Thyroid gland (tissue), 4 donors: ENCODE results near the gene TMEM126A. TPM values are rescaled to one million over a fixed set of nuclear protein-coding genes. Genes with fewer than 3 reads are reported as not detected.
"Not testable (repeated sequence)": the region's sequence is repeated elsewhere in the genome, so short reads cannot be mapped to it uniquely, and the experiment has no call there.

ENCODE experiments used
- DNase-seq, 2 donors: peaks; one replicate each; pipeline ENCODE4 v3.0.0-alpha.2; 2019
- H3K27ac ChIP-seq, 3 donors: fragments of 200-600 bp; sonication (generic); 1 replicate in 2 of 3; 2 replicates in 1 of 3; pipeline ENCODE4 v1.5.1; 2016 to 2019; ENCODE audit warnings: mild to moderate bottlenecking in 1 of 3, moderate library complexity in 1 of 3
- H3K27me3 ChIP-seq: fragments of 200-600 bp; sonication (generic); one replicate; pipeline ENCODE4 v1.5.1; 2019
- H3K36me3 ChIP-seq, 2 donors: fragments of 200-600 bp; sonication (generic); one replicate each; pipeline ENCODE4 v1.5.1; 2016 to 2019
- H3K4me1 ChIP-seq, 2 donors: fragments of 200-600 bp; sonication (generic); one replicate each; pipeline ENCODE4 v1.5.1; 2017 to 2019
- H3K4me3 ChIP-seq, 3 donors: fragments of 200-600 bp; sonication (generic); replicated peaks in 1 of 3; 1 replicate in 2 of 3; 2 replicates in 1 of 3; pipeline ENCODE4 v1.5.1; 2016; ENCODE audit warnings: mild to moderate bottlenecking in 1 of 3
- H3K9me3 ChIP-seq: fragments of 200-600 bp; sonication (generic); one replicate; pipeline ENCODE4 v1.5.1; 2017
- POLR2A ChIP-seq, 2 donors: fragments of 450-650 bp; IDR thresholded peaks; one replicate each; pipeline ENCODE4 v1.6.1; 2017; ENCODE audit warnings: antibody characterized with exemption in 2 of 2, mild to moderate bottlenecking in 2 of 2, moderate library complexity in 1 of 2
- WGBS, 2 donors: methylation state at CpG; one replicate each; pipeline ENCODE4 v1.1.5; 2017; 5-methylcytosine and 5-hydroxymethylcytosine counted together
- intact Hi-C: fragments of 100-400 bp; cut with DNase I; formaldehyde crosslinking; loops from one replicate; pipeline ENCODE4 v1.15.1; 2023
- total RNA-seq, 4 donors: library from RNA; depleted of rRNA; stranded (reverse); fragments of >200 nt; gene quantifications; one replicate each; pipeline ENCODE4 v1.2.3, GENCODE V29; 2016
- TF ChIP-seq, protein P1 (sequence below), 6 experiments: fragments of 200-600 bp in 3 of 6; fragments of 450-650 bp in 3 of 6; sonication (generic) in 3 of 6; IDR thresholded peaks; one replicate each; pipeline ENCODE4 v1.5.1; 2016 to 2019; ENCODE audit warnings: antibody characterized with exemption in 6 of 6, mild to moderate bottlenecking in 2 of 6, inconsistent platforms in 1 of 6, moderate library complexity in 1 of 6

The TMEM126A gene
- 10 to 100 TPM; 24.1 to 31.7 (median 27.1) TPM for total RNA-seq

DNA sequence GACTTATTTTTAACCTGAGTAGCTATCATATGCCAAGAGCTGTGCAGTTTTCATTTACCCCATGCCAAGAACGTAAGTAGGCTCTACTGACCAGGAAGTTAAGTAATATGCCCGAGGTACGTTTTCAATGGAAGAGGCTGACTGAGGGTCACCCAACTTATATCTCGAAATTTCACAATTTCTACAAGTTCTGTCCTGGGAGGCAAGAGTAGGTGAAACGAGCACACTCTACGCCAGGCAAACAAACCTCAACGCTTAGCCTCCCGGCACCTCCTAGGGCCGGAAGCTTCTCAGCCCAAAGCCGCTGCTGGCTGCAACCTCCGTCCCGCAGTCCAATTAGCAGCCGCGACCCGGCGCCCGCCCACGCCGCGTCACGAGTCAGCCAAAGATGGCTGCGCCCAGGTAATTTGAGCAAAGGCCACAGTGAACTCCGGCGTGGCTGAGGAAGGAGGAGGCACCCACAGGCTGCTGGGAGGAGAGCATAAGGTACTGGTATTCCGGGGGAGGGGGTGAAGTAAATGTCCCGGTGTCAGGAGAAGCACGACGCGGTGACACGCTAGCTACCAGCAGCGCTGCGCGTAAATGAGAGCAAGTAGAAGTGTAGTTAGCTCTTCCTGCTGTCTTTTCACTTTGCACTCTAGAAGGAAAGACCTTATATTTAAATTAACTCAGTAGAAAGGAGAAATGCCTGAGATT lies at the start of gene TMEM126A:
TSS of gene TMEM126A (plus strand) at position 364 of the 696 bp plus-strand sequence. CDS start 2,289 bp downstream, outside the sequence.
- peak; percentile 89 to 91 for DNase-seq
- H3K27ac ChIP-seq, result peak within 1 kb of the TSS; percentile 19 to 81 (median 69)
- peak within 1 kb of the TSS; percentile 5 to 57 (median 51) for H3K4me3 ChIP-seq
- WGBS, 2 donors, result 0% methylated on average over 16 to 27 of the region's 33 CpGs
- TF ChIP-seq, protein P1, sequence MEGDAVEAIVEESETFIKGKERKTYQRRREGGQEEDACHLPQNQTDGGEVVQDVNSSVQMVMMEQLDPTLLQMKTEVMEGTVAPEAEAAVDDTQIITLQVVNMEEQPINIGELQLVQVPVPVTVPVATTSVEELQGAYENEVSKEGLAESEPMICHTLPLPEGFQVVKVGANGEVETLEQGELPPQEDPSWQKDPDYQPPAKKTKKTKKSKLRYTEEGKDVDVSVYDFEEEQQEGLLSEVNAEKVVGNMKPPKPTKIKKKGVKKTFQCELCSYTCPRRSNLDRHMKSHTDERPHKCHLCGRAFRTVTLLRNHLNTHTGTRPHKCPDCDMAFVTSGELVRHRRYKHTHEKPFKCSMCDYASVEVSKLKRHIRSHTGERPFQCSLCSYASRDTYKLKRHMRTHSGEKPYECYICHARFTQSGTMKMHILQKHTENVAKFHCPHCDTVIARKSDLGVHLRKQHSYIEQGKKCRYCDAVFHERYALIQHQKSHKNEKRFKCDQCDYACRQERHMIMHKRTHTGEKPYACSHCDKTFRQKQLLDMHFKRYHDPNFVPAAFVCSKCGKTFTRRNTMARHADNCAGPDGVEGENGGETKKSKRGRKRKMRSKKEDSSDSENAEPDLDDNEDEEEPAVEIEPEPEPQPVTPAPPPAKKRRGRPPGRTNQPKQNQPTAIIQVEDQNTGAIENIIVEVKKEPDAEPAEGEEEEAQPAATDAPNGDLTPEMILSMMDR (IDR thresholded peaks at IDR 0.05), result no peak
- TF ChIP-seq POLR2A (IDR thresholded peaks at IDR 0.05), result peak; percentile 45 to 85
- peaks cover 10 to 16% of the 10 kb centered on the region in 2 donors for H3K4me1 ChIP-seq
- intact Hi-C loops, result no loop called here
- no peaks in the 10 kb centered on the region for H3K9me3 ChIP-seq
- no peaks in the 10 kb centered on the region for H3K36me3 ChIP-seq
- no peaks in the 10 kb centered on the region for H3K27me3 ChIP-seq

- Histone ChIP-seq H3K9me3 (no peaks in the 10 kb centered on the region), H3K27ac (no peak overlapping the region), H3K4me3 (no peak overlapping the region), H3K36me3 (no peaks in the 10 kb centered on the region), H3K4me1 (no peaks in the 10 kb centered on the region), H3K27me3 (no peaks in the 10 kb centered on the region)
- TF ChIP-seq POLR2A (IDR thresholded peaks at IDR 0.05), result no peak
- TF ChIP-seq, protein P1 (IDR thresholded peaks at IDR 0.05), result no peak
- 69 to 73% methylated on average over 5 of the region's 5 CpGs for WGBS, 2 donors
- intact Hi-C loops, result no loop called here
- DNase-seq, result no peak
Measured at GRCh38 chr11:85599083-85599482, 48.7 kb upstream of the TMEM126A start.

DNA sequence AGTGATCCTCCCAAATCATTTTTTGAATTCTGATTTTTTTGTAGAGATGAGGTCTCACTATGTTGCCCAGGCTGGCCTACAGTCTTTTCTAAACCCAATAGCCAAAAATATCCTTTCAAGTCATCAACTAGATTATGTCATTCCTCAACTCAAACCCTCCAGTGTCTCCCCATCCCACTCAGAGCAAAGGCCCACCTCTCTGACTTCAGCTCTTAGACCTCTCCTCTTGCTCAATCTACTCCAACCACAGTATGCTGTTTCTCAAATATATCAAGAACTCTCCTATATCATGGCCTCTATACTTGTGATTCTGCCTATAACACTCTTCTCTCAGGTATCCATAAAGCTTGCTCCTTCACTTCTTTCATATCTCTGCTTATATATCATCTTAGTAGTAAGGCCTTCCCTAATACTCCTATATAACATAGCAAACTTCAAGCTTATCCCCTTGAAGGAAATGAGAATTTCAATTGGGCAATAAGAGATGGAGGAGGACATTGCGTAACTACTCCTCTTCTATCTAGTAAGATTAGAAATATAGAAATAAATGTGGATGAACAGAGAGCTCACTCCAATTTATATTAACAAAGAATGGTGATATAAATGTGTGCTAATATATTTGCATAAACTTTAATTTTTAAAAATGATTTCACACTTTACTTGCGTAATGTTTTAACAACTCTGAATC lies 45.1 kb upstream of the TMEM126A start:
- no peaks in the 10 kb centered on the region for H3K36me3 ChIP-seq
- no peak overlapping the region for H3K4me3 ChIP-seq
- H3K27me3 ChIP-seq, result no peaks in the 10 kb centered on the region
- DNase-seq, result no peak
- H3K4me1 ChIP-seq, result no peaks in the 10 kb centered on the region
- no peak overlapping the region for H3K27ac ChIP-seq
- intact Hi-C loops, result no loop called here
- no peaks in the 10 kb centered on the region for H3K9me3 ChIP-seq
- 96 to 97% methylated on average over 2 of the region's 2 CpGs for WGBS, 2 donors
- TF ChIP-seq, protein P1 (IDR thresholded peaks at IDR 0.05), result no peak
- TF ChIP-seq POLR2A (IDR thresholded peaks at IDR 0.05), result no peak

DNA sequence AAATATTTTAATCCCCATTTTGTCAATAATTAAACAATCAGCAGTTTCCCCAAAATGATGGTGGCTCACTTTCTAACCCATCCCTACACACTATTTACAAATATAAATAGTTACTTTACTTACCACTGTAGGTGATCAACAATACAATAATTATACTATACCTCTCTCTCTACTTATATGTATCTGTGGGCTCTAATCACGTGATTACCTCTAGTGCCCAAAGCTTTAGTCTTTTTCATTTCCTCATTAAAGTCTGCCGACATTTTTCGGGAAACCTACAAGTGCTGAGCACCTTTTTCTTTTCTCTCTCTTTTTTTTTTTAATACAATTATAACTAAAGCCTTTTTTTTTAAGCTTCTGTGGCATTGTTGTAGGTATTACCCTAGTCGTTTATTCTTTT lies 44.5 kb upstream of the TMEM126A start:
- TF ChIP-seq POLR2A (IDR thresholded peaks at IDR 0.05), result no peak
- Histone ChIP-seq H3K27me3 (no peaks in the 10 kb centered on the region), H3K27ac (no peak overlapping the region), H3K36me3 (no peaks in the 10 kb centered on the region), H3K4me3 (no peak overlapping the region), H3K9me3 (no peaks in the 10 kb centered on the region), H3K4me1 (no peaks in the 10 kb centered on the region)
- WGBS, 2 donors, result 92 to 94% methylated on average over 4 of the region's 4 CpGs
- intact Hi-C loops, result no loop called here
- DNase-seq, result no peak

GRCh38 chr11:85606237-85606636 lies 41.5 kb upstream of the TMEM126A start:
- intact Hi-C loops, H3K27ac ChIP-seq, H3K4me1 ChIP-seq, H3K9me3 ChIP-seq, H3K36me3 ChIP-seq, H3K27me3 ChIP-seq, H3K4me3 ChIP-seq, DNase-seq: not testable (repeated sequence)
- 95% methylated on average over 3 of the region's 3 CpGs for WGBS, 2 donors

- H3K4me1 ChIP-seq, intact Hi-C loops, DNase-seq, H3K9me3 ChIP-seq, H3K36me3 ChIP-seq, H3K27ac ChIP-seq, H3K4me3 ChIP-seq, H3K27me3 ChIP-seq: not testable (repeated sequence)
Measured at GRCh38 chr11:85608621-85609020, 39.1 kb upstream of the TMEM126A start.

- intact Hi-C loops, H3K27ac ChIP-seq, H3K36me3 ChIP-seq: not testable (repeated sequence)
Measured at GRCh38 chr11:85609286-85609685, 38.5 kb upstream of the TMEM126A start.

GRCh38 chr11:85611643-85612042 lies 36.1 kb upstream of the TMEM126A start:
- DNase-seq, H3K9me3 ChIP-seq, H3K4me3 ChIP-seq, H3K27ac ChIP-seq, H3K4me1 ChIP-seq, H3K27me3 ChIP-seq, intact Hi-C loops, H3K36me3 ChIP-seq: not testable (repeated sequence)
- WGBS, 2 donors, result 89 to 98% methylated on average over 2 of the region's 2 CpGs

More at GRCh38 chr11:85609286-85609685, 38.5 kb upstream of the TMEM126A start:
- not testable (repeated sequence) for H3K4me1 ChIP-seq, H3K4me3 ChIP-seq, H3K27me3 ChIP-seq, DNase-seq, H3K9me3 ChIP-seq
- WGBS, 2 donors, result 78 to 83% methylated on average over 2 of the region's 2 CpGs
